Lung (tissue), 12 donors: ENCODE measurements around the gene PLA2G4E. TPM values are rescaled to one million over a fixed set of nuclear protein-coding genes. Genes with fewer than 3 reads are reported as not detected.
A peak's percentile ranks its signal among the peaks of the same experiment; 100 is the strongest.

ENCODE experiments used
- ATAC-seq: fragments of 200-7000 bp; cut with Tn5 transposase; one replicate; pipeline ENCODE4 v1.9.1; 2020; ENCODE audit warnings: moderate number of reproducible peaks; ENCODE audit not compliant: insufficient read depth, low FRiP score
- DNase-seq, 3 donors: peaks; one replicate each; pipeline ENCODE4 v3.0.0-alpha.2; 2013 to 2017
- H3K27ac ChIP-seq, 2 donors: one replicate each; pipeline ENCODE4 v1.5.1; 2013; ENCODE audit warnings: mild to moderate bottlenecking in 2 of 2, moderate library complexity in 2 of 2, control low read depth in 1 of 2, inconsistent platforms in 1 of 2, low read depth in 1 of 2, low read length in 1 of 2
- H3K27me3 ChIP-seq, 3 donors: one replicate each; pipeline ENCODE4 v1.5.1; 2013; ENCODE audit warnings: low read length in 2 of 3; ENCODE audit not compliant: control insufficient read depth in 3 of 3, insufficient read depth in 3 of 3
- H3K36me3 ChIP-seq, 4 donors: one replicate each; pipeline ENCODE4 v1.5.1; 2013; ENCODE audit warnings: low read length in 4 of 4, mild to moderate bottlenecking in 1 of 4, moderate library complexity in 1 of 4; ENCODE audit not compliant: control insufficient read depth in 4 of 4, insufficient read depth in 4 of 4
- H3K4me1 ChIP-seq, 5 donors: one replicate each; pipeline ENCODE4 v1.5.1; 2013; ENCODE audit warnings: low read length in 5 of 5, mild to moderate bottlenecking in 2 of 5, moderate library complexity in 1 of 5; ENCODE audit not compliant: control insufficient read depth in 5 of 5, insufficient read depth in 5 of 5
- H3K4me3 ChIP-seq: one replicate; pipeline ENCODE4 v1.5.1; 2013; ENCODE audit warnings: mild to moderate bottlenecking, control low read depth, moderate library complexity
- H3K9ac ChIP-seq, 2 donors: one replicate each; pipeline ENCODE4 v1.5.1; 2013; ENCODE audit warnings: low read length in 2 of 2, control low read depth in 1 of 2; ENCODE audit not compliant: insufficient read depth in 1 of 2
- H3K9me3 ChIP-seq, 4 donors: one replicate each; pipeline ENCODE4 v1.5.1; 2013; ENCODE audit warnings: low read length in 3 of 4, mild to moderate bottlenecking in 1 of 4, moderate library complexity in 1 of 4; ENCODE audit not compliant: control insufficient read depth in 4 of 4, insufficient read depth in 3 of 4
- CTCF ChIP-seq: IDR thresholded peaks from 2 replicates; pipeline ENCODE4 v1.5.1; 2012; ENCODE audit warnings: mild to moderate bottlenecking; ENCODE audit errors: control extremely low read depth, extremely low read depth
- WGBS, 2 donors: extraction: QIAGEN DNeasy Blood & Tissue Kit; methylation state at CpG; one replicate each; pipeline ENCODE4 v1.1.7; 2013; 5-methylcytosine and 5-hydroxymethylcytosine counted together
- polyA plus RNA-seq, 2 donors: library from polyadenylated mRNA; stranded (reverse); fragments of 200-250 nt; gene quantifications; one replicate each; pipeline ENCODE4 v1.2.1, GENCODE V29; 2013
- total RNA-seq, 2 donors: library from RNA; depleted of rRNA in 1 of 2; stranded (reverse); fragments of >200 nt in 1 of 2; gene quantifications; one replicate each; pipeline ENCODE4 v1.2.1, GENCODE V29; 2014 to 2021
- donor health status: control.
- donor health status: control.
- donor health status: Bipolar disorder and iron deficiency.
- donor health status: healthy.
- donor health status: DM: yes; HTN: yes; CAD: no.

Gene PLA2G4E
- total and polyA plus RNA-seq, 4 donors, result 0.38 to 1.7 (median 1.7) TPM; not detected in 1

GRCh38 chr15:41965441-41966413 is 55.1 kb downstream of the PLA2G4E start:
- H3K27me3 ChIP-seq, result no peaks in the 10 kb centered on the region
- 78 to 83% methylated on average over 15 of the region's 15 CpGs for WGBS, 2 donors
- no peaks in the 10 kb centered on the region for H3K9me3 ChIP-seq
- H3K27ac ChIP-seq, result peak overlapping the region; percentile 58
- ATAC-seq (no peak), DNase-seq (no peak)
- H3K4me1 ChIP-seq, result peaks cover 0 to 32% (median 0%) of the 10 kb centered on the region in 5 donors
- peaks cover 0 to 4% (median 0%) of the 10 kb centered on the region in 4 donors for H3K36me3 ChIP-seq
- no peak overlapping the region for H3K4me3 ChIP-seq
- no peak for TF ChIP-seq CTCF
- H3K9ac ChIP-seq, result no peak overlapping the region

GRCh38 chr15:41961595-41962202 is 59.1 kb downstream of the PLA2G4E start:
- ATAC-seq (no peak), DNase-seq (no peak)
- Histone ChIP-seq H3K27ac (peak overlapping the region in 1 of 2 donors; percentile 56), H3K36me3 (peaks cover 0 to 4% (median 0%) of the 10 kb centered on the region in 4 donors), H3K27me3 (no peaks in the 10 kb centered on the region), H3K4me1 (peaks cover 3 to 27% (median 8%) of the 10 kb centered on the region in 5 donors), H3K9ac (no peak overlapping the region), H3K4me3 (no peak overlapping the region), H3K9me3 (no peaks in the 10 kb centered on the region)
- 86 to 97% methylated on average over 1 of the region's 1 CpG for WGBS, 2 donors
- TF ChIP-seq CTCF, result no peak

GRCh38 chr15:41961001-41961518 is 59.8 kb downstream of the PLA2G4E start:
- ATAC-seq (no peak), DNase-seq (no peak)
- Histone ChIP-seq H3K27ac (peak overlapping the region; percentile 45 to 56), H3K9ac (no peak overlapping the region), H3K36me3 (peaks cover 0 to 4% (median 0%) of the 10 kb centered on the region in 4 donors), H3K4me3 (no peak overlapping the region), H3K4me1 (peaks cover 3 to 28% (median 8%) of the 10 kb centered on the region in 5 donors), H3K9me3 (no peaks in the 10 kb centered on the region), H3K27me3 (no peaks in the 10 kb centered on the region)
- TF ChIP-seq CTCF, result no peak
- 54 to 77% methylated on average over 2 of the region's 2 CpGs for WGBS, 2 donors
